ENCODE results near the gene PSMD11. TPM values are rescaled to one million over a fixed set of nuclear protein-coding genes. Genes with fewer than 3 reads are reported as not detected.

PSMD11 gene
- total and polyA plus RNA-seq, 2 of the 13 experiments (the other 11 are each of a cell fraction or from before 2014, with no cell fraction given), result 69.8 to 152 TPM

DNA sequence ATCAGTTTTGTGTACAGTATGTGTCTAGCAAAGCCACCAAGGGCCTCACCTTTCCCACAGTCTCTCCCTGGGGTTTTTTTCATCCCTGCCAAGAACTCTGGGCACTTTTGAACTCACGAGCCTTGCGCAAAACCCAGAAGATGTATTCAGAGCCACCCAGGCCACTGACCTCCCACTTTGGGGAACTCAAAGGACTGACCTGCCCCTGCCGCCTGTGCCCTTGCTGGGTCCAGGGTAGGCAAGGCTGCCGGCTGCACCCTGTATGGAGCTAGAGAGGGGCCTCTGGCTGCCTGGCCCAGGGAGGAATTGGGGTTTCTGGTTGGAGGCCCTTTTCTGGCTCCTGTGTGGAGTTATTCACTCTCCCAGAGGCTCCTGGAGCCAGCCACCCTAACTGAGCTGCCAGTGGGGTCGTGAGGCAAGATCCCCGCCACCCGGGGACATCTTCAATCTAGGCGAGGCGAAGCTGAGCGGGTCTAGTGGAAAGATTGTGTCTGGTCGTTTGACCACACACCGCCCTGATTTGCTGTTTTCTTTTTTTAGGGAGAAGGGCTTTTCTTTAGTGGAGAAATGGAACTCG, 44.4 kb downstream of the PSMD11 start:
- no peak for DNase-seq (ENCODE audit: low spot score)
- H4K20me1 ChIP-seq (ENCODE audit: insufficient read depth, low read length), result no peaks in the 10 kb centered on the region
- no peak overlapping the region for H3K27ac ChIP-seq (ENCODE audit: extremely low read length, insufficient read depth, low read length)
- H2AFZ ChIP-seq (ENCODE audit: low read length), result no peak overlapping the region
- in situ Hi-C loops (cut with HindIII; ENCODE audit: extremely low pct_ligation_motif_present, low pct_unique_long_range_greater_than_20kb), result loop anchor here (10.0 kb wide), 1 partner anchor 266 kb away; no protein-coding TSS in a partner anchor
- TF ChIP-seq ZZZ3 (CRISPR knock-in tag; IDR thresholded peaks at IDR 0.05; ENCODE audit: borderline replicate concordance) (no peak), AHR (CRISPR knock-in tag; IDR thresholded peaks at IDR 0.05) (no peak), MAFF (IDR thresholded peaks at IDR 0.05; ENCODE audit: low read depth, low read length) (no peak), KDM1A (CRISPR knock-in tag; IDR thresholded peaks at IDR 0.05) (no peak), DNMT1 (CRISPR knock-in tag; IDR thresholded peaks at IDR 0.05) (no peak), SOX6 (IDR thresholded peaks at IDR 0.05) (no peak), SOX6 (CRISPR knock-in tag; IDR thresholded peaks at IDR 0.05) (no peak), ZNF850 (CRISPR knock-in tag; conservative IDR thresholded peaks at IDR 0.05) (no peak), MAFG (CRISPR knock-in tag; IDR thresholded peaks at IDR 0.05) (no peak)
- TF ChIP-seq, protein P1, sequence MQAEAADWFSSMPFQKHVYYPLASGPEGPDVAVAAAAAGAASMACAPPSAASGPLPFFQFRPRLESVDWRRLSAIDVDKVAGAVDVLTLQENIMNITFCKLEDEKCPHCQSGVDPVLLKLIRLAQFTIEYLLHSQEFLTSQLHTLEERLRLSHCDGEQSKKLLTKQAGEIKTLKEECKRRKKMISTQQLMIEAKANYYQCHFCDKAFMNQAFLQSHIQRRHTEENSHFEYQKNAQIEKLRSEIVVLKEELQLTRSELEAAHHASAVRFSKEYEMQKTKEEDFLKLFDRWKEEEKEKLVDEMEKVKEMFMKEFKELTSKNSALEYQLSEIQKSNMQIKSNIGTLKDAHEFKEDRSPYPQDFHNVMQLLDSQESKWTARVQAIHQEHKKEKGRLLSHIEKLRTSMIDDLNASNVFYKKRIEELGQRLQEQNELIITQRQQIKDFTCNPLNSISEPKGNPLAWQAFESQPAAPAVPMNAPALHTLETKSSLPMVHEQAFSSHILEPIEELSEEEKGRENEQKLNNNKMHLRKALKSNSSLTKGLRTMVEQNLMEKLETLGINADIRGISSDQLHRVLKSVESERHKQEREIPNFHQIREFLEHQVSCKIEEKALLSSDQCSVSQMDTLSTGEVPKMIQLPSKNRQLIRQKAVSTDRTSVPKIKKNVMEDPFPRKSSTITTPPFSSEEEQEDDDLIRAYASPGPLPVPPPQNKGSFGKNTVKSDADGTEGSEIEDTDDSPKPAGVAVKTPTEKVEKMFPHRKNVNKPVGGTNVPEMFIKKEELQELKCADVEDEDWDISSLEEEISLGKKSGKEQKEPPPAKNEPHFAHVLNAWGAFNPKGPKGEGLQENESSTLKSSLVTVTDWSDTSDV (CRISPR knock-in tag; IDR thresholded peaks at IDR 0.05), result no peak
- ChIA-PET CTCF (ENCODE audit: low intra/inter-chr PET ratio, low total read pairs) (no interaction called here), POLR2A (no interaction called here)
- no peak for FAIRE-seq
- H3K36me3 ChIP-seq (replicated peaks in 1 of 2; ENCODE audit: control insufficient read depth in 1 of 2, insufficient read depth in 2 of 2, low read length in 2 of 2), result peaks cover 2 to 4% of the 10 kb centered on the region in 2 experiments; a peak in 2 of 5 replicates
- 95% methylated on average over 13 of the region's 13 CpGs for WGBS (ENCODE audit: low lambda C conversion rate)
- no peaks in the 10 kb centered on the region for H3K27me3 ChIP-seq (ENCODE audit: control insufficient read depth in 1 of 2, insufficient read depth in 2 of 2, low read length in 2 of 2)
- no peak for ATAC-seq
- no peaks in the 10 kb centered on the region for H3K79me2 ChIP-seq (ENCODE audit: insufficient read depth, low read length)
- no peak overlapping the region for H3K4me3 ChIP-seq (replicated peaks in 1 of 3; ENCODE audit: insufficient read depth in 1 of 3, low read depth in 2 of 3, low read length in 3 of 3)
- no peaks in the 10 kb centered on the region for H3K9me3 ChIP-seq (ENCODE audit: low read length)
- H3K4me1 ChIP-seq (ENCODE audit: insufficient read depth, low read length), result peaks cover 40% of the 10 kb centered on the region
- H3K9ac ChIP-seq (ENCODE audit: insufficient read depth, low read depth, low read length), result no peak overlapping the region
- H3K4me2 ChIP-seq (ENCODE audit: low read depth, low read length), result peak overlapping the region; percentile 97
- intact Hi-C loops (cut with micrococcal nuclease; ENCODE audit: unreplicated experiment), result no loop called here
- BruUV-seq (replicated peaks), result no TSS peak
